Stimulated activated CD4-positive, alpha-beta T cell treated with anti-CD3 and anti-CD28 coated beads, Interleukin-1b, Interleukin-23, amount 100 ng/mL, for 1 hour (primary cell): ENCODE data around the gene P2RY14.
A peak's percentile ranks its signal among the peaks of the same experiment; 100 is the strongest.
"Not testable (repeated sequence)": the region's sequence is repeated elsewhere in the genome, so short reads cannot be mapped to it uniquely, and the experiment has no call there.

Experiments used
- DNase-seq, 2 donors: peaks; one replicate each; pipeline ENCODE4 v3.0.0-alpha.2; 2020; ENCODE audit warnings: low read depth in 2 of 2

P2RY14 gene

GRCh38 chr3:151262871-151263525 lies 15.3 kb downstream of the P2RY14 start:
- no peak for DNase-seq

GRCh38 chr3:151259664-151260063 lies 18.7 kb downstream of the P2RY14 start:
- no peak for DNase-seq

GRCh38 chr3:151256749-151257148 lies 21.6 kb downstream of the P2RY14 start:
- DNase-seq: no peak

GRCh38 chr3:151248772-151249337 lies 29.5 kb downstream of the P2RY14 start:
- no peak for DNase-seq

GRCh38 chr3:151242006-151242405 lies 36.3 kb downstream of the P2RY14 start:
- DNase-seq: not testable (repeated sequence)

GRCh38 chr3:151236736-151237135 lies 41.6 kb downstream of the P2RY14 start:
- DNase-seq: no peak

- DNase-seq: no peak
Measured at GRCh38 chr3:151236316-151236715, 42.0 kb downstream of the P2RY14 start.

- no peak for DNase-seq
Measured at GRCh38 chr3:151234825-151235224, 43.5 kb downstream of the P2RY14 start.

GRCh38 chr3:151232991-151233390 lies 45.4 kb downstream of the P2RY14 start:
- no peak for DNase-seq

GRCh38 chr3:151232403-151232802 lies 45.9 kb downstream of the P2RY14 start:
- DNase-seq: not testable (repeated sequence)

- DNase-seq: no peak
Measured at GRCh38 chr3:151230646-151231045, 47.7 kb downstream of the P2RY14 start.

GRCh38 chr3:151228666-151229040 lies 49.7 kb downstream of the P2RY14 start:
- no peak for DNase-seq

GRCh38 chr3:151227807-151228665 lies 50.3 kb downstream of the P2RY14 start:
- DNase-seq: peak; percentile 52 to 55

GRCh38 chr3:151227266-151227806 lies 51.0 kb downstream of the P2RY14 start:
- no peak for DNase-seq

- DNase-seq: no peak
Measured at GRCh38 chr3:151226825-151227224, 51.5 kb downstream of the P2RY14 start.

GRCh38 chr3:151226088-151226563 lies 52.2 kb downstream of the P2RY14 start:
- DNase-seq: no peak

GRCh38 chr3:151225040-151225975 lies 53.0 kb downstream of the P2RY14 start:
- DNase-seq: no peak

GRCh38 chr3:151224268-151224866 lies 54.0 kb downstream of the P2RY14 start:
- no peak for DNase-seq

GRCh38 chr3:151219056-151219455 lies 59.3 kb downstream of the P2RY14 start:
- no peak for DNase-seq

GRCh38 chr3:151218136-151218535 lies 60.2 kb downstream of the P2RY14 start:
- DNase-seq: no peak
